ENCODE measurements around the gene CSMD2.

Gene CSMD2

GRCh38 chr1:33465316-33465715 is 699.7 kb downstream of the CSMD2 start:
- H3K4me3 ChIP-seq (ENCODE audit: low read depth, low read length), result no peak overlapping the region
- in situ Hi-C loops (cut with HindIII; ENCODE audit: low sequenced_read_pairs), result no loop called here
- DNase-seq (ENCODE audit: low read depth, low spot score), result no peak
- no peak for TF ChIP-seq CTCF (IDR thresholded peaks at IDR 0.05; ENCODE audit: low read depth, low read length)

- DNase-seq (ENCODE audit: low read depth, low spot score), result no peak
- no peak overlapping the region for H3K4me3 ChIP-seq (ENCODE audit: low read depth, low read length)
- in situ Hi-C loops (cut with HindIII; ENCODE audit: low sequenced_read_pairs), result no loop called here
- TF ChIP-seq CTCF (IDR thresholded peaks at IDR 0.05; ENCODE audit: low read depth, low read length), result no peak
Measured at GRCh38 chr1:33464552-33464951, 700.5 kb downstream of the CSMD2 start.

All from astrocyte of the spinal cord (primary cell).